ENCODE data around the gene MBNL2.

MBNL2 gene

DNA sequence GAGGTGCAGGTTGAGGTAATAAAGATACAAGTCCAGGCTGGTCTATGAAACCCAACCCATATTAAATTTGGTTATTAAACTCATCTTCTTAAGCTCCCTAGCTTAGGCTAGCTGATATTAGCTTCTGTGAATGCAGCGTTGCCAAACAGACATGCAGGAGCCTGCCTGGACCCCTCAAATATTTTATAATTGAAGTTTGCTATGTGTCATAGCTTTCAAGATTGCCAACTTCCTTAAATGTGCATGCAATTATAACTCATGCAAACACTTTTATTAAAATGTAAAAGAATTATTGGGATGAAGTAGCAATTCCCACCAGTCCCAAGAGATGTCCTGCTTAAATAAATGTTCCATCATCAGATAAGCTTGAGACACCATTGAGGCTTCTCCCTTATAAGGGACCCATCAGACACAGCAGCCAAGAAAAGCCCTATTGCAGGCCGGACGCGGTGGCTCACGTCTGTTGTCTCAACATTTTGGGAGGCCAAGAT is 51.3 kb downstream of the MBNL2 start:
- DNase-seq (ENCODE audit: low spot score) = no peak

DNA sequence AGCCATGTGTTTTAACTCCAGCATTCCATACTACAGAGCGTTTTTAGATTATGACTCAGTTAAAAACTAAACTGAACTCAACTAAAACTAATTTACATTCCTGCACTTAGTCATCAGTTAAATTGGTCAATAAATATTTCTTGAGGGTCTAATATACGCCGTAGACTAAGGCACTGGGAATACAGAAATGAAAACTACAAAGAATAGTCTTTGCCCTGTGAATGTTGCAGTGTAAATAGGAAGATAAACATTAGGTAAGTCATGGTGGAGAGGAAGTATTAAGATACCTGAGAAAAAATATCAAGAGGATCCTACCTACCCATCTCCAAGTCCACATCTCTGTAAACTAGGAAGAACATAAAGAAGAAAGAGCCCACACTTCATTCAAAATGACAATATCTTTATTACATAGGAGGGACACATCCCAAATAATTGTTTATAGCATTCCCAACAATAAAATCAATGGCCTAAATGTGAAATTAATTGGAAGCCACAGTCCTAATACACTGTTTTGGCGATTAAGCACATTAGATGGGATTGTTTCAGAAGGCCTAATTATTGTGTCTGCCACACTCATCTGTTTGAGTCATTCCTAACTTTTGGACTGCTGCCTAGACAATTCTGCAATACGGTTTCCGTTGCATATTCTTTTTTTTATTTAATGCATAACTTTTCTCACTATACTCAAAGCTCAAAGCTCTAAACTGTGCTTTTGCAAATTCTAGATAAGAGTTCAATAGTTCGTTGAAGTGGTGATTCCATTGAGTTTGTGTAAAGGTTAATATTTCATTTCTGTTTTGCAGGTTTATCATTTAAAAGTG is 52.9 kb downstream of the MBNL2 start:
- DNase-seq (ENCODE audit: low spot score) = no peak

DNA sequence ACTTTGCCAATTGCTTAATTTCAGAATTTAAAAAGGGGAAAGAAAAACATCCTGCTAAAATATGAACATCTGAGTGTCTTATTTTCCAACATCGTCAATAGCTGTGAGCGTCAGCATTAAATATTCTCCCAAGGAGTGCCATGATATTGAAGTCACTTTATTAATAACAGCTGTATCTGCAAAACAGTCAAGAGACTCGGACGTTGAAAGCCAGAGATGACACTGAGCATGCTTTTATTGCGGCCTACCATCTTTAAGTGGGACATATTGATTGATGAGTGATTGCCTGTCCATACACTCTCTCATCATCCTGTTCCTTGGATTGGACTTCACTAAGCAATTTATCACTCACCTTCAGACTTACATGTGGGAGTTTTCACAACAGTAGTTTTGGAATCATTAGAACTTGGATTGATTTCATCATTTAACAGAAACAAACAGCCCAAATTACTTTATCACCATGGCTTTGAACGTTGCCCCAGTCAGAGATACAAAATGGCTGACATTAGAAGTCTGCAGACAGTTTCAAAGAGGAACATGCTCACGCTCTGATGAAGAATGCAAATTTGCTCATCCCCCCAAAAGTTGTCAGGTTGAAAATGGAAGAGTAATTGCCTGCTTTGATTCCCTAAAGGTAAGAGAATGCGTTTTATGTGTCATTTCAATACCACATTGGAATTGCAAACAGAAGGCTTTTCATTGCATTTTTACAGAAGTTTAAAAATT is 53.8 kb downstream of the MBNL2 start:
- no peak for DNase-seq (ENCODE audit: low spot score)

DNA sequence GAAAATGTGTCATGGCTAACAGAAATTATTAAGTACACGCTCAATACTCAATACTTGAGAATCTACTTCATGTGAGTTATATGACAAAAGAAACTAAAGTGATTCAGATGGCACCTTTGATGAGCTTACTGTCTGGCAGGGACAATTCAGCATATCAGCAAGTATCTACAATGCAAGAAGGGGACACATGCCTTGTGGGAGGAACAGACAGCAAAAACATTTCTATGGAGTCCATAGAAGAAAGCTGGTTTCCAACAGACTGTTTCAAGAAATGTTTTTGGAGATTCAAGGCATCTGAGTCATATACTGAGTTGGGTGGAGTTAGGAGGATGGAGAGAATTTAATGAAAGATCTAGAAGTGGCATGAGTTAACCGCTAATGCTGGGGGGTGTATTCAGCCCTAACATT is 54.7 kb downstream of the MBNL2 start:
- DNase-seq (ENCODE audit: low spot score) = no peak

GRCh38 chr13:97278435-97279411 is 56.6 kb downstream of the MBNL2 start:
- no peak for DNase-seq (ENCODE audit: low spot score)

DNA sequence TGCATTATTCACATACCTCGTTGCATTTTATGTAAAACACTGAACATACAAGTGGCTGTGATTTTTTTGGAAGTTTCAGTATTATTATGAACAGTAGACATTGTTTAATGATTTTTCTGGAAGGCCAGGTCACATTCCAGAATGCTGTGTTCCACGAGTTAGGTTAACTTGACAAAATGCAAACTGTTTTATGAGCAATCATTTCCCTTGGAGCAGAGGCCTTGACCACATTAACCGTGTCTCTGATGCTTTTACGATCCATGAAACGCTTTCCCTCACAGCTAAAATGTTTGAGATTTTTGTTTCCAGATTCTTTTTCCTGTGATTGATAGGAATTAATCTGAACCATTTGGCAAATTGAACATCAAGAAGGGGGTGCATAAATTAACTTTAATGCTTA is 57.8 kb downstream of the MBNL2 start:
- DNase-seq (ENCODE audit: low spot score) = no peak

DNA sequence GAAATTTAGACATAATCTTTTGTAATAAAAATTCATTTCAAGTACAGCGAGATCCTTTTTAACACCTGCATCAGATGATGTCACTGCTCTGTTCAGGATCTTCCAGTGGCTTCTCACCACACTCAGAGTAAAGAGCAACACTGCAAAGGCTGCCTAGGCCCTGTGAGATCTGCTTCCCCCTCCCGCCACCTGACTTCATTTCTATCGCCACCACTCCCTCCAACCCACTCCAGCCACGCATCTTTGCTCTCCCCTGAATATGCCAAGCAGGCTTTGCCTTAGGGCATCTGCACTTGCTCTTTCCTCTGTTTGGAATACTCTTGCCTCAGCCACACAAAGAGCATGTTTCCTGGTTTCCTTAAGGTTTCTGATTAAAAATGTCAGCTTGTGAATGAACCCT is 58.3 kb downstream of the MBNL2 start:
- no peak for DNase-seq (ENCODE audit: low spot score)

DNA sequence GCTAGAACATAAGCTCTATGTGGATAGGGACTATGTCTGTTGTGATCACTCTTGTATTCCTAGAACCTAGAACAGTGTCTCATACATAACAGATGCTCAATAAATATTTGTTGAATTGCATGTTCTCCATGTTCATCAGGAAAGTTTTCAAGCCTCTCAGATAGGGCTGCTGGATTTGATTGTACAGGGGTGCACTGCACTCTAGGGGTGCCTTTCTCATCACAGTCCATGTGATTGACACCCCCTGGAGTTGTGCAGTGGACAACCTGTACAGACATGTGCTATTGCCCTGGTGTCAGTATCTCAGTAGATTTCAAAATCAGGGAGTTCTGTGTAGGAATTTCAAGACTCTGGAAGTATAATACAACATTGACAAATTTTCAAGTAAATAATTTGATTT is 58.9 kb downstream of the MBNL2 start:
- no peak for DNase-seq (ENCODE audit: low spot score)

DNA sequence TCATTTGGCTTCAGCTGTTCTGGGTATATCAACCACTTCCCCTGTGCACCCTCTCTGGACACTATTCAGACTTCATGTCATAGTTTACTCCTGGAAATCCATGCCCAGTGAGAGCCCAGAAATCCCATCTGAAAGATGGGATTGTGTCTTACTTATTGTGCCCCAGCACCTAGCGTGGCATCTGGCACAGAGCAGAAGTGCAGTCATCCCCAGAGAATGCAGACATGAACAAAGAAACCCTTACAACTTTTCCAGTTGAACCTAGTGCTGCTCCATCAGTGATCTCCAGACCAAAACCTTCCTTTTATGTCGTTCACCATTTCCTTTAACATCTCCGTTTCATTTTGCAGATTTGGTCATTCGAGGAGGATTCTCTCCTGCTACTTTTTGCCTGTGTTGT is 60.6 kb downstream of the MBNL2 start:
- DNase-seq (ENCODE audit: low spot score) = no peak

- no peak for DNase-seq (ENCODE audit: low spot score)
Measured at GRCh38 chr13:97283888-97284287, 61.8 kb downstream of the MBNL2 start.

DNA sequence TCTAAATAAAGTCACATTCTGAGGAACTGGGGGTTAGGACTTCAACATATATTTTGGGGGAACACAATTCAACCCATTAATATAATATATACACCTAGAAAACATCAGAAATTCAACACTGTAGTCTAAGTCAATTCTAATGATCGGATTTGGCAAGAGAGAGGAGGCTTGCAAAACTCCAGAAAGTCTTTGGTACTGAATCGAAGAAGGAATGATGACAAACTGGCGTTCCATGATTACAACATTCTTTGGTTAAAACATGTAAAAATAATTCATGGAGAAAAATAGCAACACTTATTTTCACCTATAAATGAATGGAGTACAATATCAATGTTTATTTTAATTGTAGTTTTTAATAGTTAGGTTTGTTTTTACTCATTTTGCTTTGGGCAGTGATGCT is 62.4 kb downstream of the MBNL2 start:
- DNase-seq (ENCODE audit: low spot score) = no peak

GRCh38 chr13:97285221-97285955 is 63.3 kb downstream of the MBNL2 start:
- no peak for DNase-seq (ENCODE audit: low spot score)

DNA sequence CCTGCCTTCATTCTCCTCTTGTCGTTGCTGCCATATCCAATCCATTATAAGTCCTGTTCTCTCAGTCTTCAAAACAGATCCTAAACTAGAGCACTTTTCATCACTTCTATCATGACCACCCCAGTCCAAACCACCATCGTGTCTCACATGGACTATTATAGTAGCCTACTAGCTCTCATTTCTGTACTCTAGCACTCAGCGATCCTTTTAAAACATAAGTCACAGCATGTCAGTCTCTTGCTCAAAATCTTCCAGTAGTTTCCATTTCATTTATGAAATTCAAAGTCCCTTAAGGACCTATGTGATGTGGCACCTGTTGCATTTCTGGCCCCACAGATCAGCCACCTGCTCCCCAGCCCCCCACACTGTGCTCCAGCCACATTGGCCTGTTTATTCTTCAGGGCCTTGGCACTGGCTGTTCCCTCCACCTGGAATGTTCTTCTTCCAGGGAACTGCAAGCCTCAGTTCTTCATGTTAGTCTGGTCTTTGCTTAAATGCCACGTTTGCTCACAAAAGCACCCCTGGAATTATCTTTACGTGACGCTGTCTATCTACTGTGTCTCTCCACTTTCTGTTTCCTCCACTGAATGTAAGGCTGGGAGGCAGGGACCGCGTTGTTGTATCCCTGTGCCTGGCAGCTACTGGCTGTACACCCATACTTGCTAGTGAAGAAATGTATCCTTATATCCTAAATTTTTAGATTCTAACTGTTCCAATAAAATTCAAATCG is 64.3 kb downstream of the MBNL2 start:
- DNase-seq (ENCODE audit: low spot score) = no peak

DNA sequence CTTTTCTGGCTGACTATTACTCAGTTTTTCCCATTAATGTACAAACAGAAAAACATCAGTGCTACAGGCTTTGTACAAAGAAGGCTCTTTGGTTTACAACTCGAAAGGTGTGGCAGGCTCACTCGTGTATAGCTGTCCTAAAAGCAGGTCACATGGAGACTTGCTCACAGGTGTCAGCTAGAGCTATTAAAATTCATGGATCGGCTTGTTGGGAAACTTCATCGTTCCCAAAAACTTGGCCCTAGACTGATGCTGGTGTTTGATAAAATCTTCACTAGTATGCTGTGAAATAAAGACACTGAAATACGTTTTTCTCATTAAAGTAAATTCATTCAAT is 64.9 kb downstream of the MBNL2 start:
- DNase-seq (ENCODE audit: low spot score) = no peak

- no peak for DNase-seq (ENCODE audit: low spot score)
Measured at GRCh38 chr13:97288486-97288900, 66.4 kb downstream of the MBNL2 start.

GRCh38 chr13:97289514-97290298 is 67.6 kb downstream of the MBNL2 start:
- no peak for DNase-seq (ENCODE audit: low spot score)

DNA sequence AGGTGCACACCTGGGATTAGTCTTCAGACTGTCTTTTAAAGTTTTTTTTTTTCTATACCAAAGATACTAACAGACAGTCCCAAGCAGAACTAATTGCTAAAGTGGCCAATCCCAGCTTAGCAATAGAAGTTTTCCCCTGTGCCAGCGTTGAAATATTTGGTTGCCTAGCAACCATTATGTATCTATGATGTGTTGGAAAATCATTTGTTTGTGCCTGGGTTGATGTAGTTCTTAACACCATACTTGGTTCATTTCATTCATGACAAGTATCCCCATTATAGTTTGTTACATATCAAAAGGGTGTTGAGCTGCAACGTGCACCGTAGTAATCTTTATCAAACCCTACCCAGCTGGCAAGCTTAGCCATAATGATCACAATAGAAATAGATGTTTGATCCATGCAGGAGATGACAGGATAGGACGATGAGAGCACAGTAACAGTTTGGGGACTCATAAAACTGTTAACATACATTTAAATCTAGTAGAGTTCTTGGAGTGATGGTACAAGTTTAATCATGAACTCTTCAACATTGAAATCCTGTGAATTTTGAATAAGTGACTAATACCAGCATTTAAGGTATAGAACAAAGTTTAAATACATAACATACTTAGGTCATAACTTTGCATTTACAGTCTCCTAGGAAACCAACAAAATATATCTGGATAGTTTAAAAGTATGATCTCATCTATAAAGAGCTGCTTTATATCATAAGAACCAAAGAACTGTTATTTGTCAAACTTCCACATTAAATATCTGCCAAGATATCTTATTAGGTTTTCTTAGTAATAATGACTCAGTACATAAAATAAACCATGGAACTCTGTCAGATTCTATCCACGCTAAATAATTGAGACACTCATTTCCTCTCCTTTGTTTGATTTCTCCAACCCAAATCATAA is 73.4 kb downstream of the MBNL2 start:
- DNase-seq (ENCODE audit: low spot score) = no peak

DNA sequence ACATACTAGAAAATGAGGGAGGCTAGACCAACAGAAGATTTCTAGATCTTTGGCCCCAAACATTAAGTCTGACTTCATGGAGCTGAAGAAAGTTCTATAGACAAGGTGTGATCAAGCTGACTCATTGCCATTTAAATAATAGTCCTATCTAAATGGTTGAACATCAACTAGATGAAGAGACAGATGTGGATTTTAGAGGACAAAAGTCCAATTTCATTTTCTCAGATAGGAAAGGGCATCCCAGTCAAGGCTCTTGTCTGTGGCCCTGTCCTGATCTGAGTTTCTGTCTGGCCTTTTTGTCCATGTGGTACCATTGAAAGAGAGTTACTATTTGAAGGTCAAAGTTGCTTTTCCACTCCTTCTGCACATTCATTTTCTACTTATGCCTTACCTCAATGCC is 74.6 kb downstream of the MBNL2 start:
- DNase-seq (ENCODE audit: low spot score) = no peak

GRCh38 chr13:97298816-97299215 is 76.7 kb downstream of the MBNL2 start:
- no peak for DNase-seq (ENCODE audit: low spot score)

All from globus pallidus (tissue), 1 donor.